CD4-positive, alpha-beta T cell treated with Interleukin-21 for 1 hour (primary cell): Measurements from ENCODE around the gene HOXB13.
A peak's percentile ranks its signal among the peaks of the same experiment; 100 is the strongest.
"Not testable (repeated sequence)": the region's sequence is repeated elsewhere in the genome, so short reads cannot be mapped to it uniquely, and the experiment has no call there.

Source experiments
- DNase-seq: peaks from one replicate; pipeline ENCODE4 v3.0.0-alpha.2; 2020

The HOXB13 gene

DNA sequence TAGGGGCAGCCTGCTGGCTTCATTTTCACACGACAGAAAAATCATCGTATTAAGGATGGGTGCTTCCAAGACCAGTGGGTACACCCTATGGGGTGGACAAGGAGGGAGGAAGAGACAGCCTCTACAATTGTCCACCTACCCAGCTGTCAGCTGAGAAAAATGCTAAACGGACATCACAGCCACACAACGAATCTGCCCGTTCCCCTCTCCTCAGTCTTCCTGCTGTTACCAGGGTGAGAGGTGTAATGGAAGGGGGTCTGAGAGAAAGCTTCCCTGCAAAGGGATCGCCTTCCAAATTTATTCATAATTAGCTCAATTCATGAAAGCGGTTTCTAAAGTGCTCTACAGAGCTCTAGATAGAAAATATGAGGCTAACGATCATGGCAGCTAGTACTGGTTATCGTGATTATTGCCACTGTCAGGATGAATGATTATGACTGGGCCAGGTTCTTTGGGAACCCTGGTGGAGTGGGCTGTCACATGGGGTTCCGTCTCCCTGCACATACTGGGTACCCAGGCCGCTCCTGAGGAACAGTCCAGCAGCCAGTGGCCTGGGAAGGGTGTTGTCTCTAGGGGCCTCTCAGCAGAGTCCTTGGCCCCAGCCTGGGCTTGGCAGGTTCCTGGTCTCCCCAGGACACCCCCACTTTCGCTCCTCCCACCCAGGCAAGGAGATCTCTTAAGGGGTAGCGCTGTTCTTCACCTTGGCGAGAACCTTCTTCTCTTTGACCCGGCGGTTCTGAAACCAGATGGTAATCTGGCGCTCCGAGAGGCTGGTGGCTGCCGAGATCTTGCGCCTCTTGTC is 2.2 kb downstream of the HOXB13 start:
- no peak for DNase-seq

DNA sequence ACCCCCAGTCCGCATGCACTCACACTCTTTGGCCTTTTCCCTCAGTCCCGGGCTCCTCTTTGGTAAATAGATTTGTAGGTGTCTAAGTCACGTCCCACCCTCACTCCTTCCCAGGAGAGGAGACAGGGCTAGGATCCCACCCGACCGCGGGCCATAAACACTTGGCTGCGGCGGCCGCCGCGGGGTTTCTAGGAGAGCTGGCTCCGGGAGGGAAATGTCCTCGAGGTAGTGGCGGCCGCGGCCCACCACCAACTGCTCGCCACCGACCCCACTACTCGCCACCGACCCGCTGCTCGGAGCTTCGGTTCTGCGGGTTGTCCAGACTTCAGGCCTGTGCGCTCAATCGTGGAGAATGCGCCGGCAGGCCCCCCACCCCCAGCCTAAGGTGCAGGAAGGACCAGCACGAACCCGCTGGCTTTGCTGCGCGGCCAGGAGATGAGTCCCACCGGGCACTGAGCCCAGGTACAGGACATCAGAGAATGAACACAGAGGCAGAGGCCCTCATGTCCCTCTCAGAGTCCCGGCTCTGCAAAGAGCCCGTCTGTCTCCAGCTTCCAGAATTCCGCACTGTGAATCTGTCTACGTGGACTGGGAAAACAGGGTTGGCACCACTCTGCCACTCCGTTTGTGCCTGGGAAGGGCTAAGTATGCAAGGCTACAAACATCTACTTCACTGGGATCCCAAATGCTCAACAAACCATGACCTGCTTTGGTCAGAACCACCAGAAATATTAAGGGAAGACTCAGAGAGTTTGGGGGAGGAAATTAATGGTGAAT is 3.1 kb downstream of the HOXB13 start:
- no peak for DNase-seq

DNA sequence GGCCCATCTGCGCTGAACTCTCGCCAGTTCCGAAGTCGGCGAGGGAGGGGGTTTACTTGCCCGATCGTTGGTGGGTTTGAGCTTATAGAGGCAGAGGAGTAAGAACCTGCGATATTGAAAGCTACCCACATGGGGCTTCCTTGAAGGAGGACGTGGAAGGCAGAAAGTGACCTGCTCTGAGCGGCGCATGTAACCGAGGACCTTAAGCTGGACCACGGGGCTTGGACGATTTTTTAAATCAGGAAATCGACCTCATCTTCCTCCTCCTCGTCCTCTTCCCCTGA is 3.6 kb downstream of the HOXB13 start:
- no peak for DNase-seq

DNA sequence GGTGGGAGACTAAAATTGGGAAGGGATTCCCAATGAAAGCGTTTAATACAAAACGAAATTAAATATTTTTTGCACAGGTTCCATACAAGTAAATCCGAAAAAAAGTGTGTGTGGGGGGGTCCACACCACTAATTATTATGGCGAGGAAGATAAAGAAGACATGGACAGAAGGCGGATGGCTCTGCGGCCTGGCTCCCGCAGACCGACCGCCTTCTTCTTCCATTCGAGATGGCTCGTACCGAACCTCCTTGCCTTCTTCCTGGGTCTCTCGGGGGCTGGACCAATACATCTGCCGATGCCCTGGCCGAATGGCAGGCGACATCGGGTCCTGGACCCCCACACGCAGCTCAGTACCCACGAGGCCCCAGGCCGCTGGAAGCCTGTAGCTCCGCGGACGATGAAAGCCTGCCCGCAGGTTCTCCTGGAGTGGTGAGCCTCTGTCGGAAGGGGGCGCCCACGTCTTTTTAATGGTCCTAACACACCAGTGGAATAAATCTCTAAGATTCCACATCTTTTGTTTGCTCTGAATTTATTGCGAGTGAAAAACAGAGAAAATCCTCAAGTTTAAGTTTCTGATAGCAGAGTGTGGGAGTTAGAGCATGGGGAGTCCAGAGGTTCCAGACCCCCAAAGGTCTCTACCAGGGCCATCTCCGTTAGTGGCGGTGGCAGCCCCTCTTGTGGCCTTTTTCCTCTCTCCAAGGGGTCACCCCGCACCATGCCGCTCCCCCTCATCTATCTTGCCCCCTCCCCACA is 4.1 kb downstream of the HOXB13 start:
- peak; percentile 77 for DNase-seq

DNA sequence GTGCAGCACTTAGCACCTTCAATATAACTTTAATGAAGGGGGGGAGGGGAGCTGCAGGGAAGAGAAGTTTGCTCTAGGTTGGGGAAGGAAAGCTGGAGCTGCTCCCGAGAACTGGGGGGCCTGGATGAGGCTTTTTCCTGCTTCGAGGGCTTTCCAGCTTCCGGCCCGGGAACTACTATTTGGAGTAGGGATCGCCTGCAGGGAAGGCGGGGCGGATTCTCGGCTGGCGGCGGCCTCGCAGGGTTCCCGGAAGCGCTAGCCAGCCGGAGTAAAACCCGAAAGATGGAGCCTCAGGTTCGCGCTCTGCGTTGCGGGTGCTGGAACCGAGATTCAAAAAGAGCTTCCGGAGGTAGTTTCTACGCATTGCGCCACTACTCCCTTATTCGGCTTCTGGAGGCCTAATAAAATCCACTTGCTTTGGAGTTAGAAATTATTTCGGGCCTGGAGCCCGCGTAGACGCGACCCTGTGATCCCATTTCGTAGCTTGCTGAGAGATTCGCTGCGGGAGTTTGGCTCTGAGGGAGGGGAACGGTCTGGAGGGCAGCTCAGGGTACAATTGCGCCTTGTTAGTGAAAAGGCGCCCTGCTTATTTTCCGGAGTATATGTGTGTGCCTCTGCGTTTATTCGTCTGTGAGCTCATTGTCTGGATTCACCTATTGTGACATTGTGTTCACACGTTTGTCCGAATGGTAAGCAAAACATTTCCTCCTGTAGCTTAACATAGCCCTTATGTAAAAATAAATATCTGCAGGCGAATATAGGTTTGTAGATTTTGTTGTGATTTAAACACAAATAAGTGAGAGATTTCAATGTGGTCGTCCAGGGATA is 4.9 kb downstream of the HOXB13 start:
- DNase-seq, result no peak

DNA sequence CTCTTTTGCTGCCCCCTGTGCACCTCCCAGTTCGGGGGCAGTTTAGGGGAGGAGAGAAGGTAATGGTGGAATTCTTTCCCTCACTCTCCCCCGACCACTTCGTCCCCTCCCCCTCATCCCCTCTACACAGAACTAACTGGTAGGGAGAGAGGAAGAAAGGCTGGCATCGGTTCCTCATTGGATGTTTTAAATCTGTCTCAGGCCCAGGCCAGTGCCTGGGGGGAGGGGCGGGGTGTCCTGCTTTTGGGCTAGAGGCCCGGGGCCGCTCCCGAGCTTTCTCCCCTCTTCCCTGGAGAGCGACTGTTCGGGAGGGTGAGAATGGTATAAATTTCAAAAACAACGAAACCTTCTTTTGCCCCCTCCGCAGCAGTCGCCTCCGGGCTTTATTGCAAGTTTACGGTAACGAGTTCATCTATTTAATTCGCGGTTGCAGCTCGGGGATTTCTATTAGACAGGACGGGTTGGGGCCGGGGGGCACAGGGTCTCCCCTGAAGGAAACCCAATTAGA is 5.6 kb downstream of the HOXB13 start, which contains the start of gene PRAC2:
Gene PRAC2 (plus strand): TSS at position 271 of the 508 bp plus-strand sequence. CDS start 1,226 bp downstream, outside the sequence.
- DNase-seq, result no peak

DNA sequence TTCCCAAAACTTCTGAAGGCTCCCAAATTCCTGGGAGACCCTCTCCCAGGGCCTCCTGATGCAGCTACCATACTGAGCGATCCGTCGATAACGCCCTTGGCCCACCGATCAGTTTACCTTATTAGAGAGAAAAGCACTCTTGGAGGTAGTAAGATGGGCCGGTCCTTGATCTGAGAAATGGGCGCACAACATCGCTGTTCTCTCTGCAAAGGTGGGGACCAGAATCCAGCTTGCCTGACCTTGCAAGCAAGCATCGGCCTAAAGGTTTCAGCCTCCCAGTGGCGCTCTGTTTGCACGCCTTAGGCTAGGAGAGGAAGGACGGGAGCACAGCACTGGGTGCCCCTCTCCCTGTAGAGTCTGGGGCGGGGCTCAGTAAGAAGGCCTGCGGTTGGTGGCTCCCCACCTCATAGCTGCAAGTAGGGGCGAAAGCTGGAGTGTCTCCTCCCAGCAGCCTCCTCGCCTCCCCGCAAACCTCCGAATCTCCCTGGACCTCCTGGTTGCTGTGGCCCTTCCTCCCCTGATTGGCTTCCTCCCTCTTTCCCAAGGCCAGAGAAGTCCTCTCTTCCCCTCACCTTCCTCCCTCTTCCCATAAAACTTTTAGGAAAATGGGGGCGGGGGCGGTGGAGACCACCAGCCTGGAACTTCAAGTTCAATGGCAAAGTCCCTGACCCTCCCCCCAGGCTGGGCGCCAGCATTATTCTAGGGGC is 6.2 kb downstream of the HOXB13 start, which contains the start of gene PRAC1:
Gene PRAC1 (minus strand): TSS at position 318 of the 707 bp plus-strand sequence. CDS start 126 bp downstream, at position 192.
- no peak for DNase-seq

DNA sequence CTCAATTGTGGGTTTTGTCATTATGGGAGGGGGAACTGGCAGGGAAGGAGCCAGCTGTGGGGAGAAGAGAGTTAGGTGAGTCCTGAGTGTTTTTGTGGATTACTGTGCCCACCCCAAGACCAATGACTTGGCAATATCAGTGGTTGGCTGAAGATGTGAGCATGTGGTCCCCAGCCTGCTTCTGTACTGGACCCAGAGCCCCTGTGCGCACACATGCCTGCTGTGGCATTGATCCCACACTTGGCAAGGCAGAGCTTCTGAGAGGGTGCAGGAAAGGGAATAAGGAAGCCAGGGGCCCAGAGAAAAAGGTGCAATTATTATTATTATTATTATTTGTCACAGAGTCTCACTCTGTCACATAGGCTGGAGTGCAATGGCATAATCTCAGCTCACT is 7.5 kb downstream of the HOXB13 start:
- no peak for DNase-seq

DNA sequence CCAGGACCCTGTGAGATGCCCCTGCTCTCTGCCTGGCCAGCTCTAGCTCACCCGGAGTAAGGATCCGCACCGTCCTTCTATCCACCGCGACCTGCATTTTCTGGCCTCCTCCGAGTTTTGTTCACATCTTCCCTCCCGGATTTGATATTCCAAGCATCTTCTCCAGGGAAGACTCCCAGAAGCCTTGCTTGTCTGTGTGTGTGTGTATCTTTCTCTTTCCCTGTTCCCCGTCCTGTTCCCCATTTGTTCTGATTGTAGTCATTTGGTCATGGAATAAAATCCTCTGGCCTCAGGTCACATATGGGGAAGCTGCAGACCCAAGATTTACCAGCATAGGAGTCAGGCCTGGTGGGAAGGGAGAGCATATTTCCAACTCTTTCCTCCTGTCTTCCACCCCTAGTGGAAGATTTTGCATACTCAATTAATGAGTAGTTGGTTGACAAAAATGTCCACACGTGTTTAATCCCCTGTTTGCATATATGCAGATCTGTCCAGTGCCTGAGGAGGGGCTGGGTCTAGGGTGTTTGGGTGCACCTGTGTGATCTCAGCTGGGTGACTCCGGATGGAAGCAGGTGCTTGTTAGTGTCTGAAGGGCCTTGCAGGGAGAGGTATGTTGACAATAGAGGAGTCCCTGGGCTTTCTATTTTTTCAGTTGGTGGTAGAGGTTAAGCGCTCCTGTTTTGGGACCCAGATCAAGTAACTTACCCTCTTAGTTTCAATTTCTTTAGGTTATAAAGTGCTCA is 8.1 kb downstream of the HOXB13 start:
- no peak for DNase-seq

DNA sequence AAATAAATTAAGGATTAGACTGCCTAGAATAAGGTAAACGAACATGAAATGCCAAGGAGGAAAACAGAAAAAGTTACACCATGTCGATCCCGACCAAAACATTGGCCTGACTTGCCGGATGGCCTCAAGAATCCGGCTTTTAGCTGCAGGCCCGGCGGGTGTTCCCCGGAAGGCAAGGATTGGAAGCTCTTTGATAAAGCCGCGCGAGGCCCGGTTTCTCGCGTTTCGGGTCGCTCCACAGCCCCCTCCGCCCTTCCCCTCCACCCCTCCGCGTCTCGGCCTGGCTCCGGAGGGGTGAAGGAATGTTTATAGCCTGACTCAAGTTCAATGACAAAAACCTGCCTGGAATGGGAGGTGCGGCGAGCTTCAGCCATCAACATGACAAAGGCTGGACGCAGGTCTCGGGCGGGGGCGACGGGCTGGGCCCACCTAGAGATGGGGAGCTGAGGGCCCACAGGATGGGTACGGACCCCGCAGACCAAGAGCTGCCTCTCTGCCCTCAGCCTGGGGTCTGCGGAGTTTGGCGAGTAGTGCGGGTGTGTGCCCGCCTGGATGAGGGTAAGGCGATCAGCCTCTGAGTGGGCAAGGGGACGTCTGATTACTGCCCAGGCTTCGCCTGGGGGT is 8.8 kb downstream of the HOXB13 start:
- no peak for DNase-seq

DNA sequence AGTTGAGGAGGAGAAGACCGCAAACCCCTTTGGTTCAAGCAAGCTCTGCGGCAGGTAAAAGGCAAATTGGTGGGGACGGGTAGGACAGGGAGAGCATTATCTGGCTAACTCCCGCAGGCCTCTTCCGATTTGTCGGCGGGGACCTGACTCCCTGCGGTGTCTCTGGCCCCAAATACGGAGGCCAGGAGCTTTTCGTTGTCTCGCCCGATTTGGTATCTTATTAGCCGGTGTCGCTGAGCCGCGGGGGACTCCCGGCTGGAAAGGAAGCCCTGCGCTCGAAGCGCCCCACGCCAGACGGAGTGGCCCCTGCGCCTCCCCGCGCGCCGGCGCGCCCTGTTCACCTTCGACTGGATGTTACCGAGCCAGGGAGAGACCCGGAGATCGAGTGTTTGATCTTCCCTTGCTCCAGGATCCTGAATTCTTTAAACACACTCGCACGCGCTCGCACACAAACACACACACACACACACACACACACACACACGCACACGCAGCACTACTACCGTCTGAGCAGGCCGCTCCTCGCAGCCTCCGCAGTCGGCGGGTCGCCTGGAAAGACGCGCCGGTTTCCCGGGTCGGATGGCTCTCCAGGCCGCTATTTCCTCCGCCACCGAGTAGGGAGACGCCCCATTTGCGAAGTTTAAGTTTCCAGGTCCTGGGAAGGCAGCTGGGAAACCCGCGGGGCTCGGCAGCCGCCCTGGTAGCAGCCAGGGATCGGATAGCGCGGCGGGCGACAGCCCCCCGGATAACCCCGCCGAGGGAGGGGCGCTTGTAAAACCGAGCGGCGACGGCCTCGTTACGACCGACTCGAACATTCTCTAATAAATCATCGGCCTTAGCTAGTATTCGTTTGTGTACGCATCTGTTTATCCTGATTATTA is 9.5 kb downstream of the HOXB13 start:
- DNase-seq, result no peak

DNA sequence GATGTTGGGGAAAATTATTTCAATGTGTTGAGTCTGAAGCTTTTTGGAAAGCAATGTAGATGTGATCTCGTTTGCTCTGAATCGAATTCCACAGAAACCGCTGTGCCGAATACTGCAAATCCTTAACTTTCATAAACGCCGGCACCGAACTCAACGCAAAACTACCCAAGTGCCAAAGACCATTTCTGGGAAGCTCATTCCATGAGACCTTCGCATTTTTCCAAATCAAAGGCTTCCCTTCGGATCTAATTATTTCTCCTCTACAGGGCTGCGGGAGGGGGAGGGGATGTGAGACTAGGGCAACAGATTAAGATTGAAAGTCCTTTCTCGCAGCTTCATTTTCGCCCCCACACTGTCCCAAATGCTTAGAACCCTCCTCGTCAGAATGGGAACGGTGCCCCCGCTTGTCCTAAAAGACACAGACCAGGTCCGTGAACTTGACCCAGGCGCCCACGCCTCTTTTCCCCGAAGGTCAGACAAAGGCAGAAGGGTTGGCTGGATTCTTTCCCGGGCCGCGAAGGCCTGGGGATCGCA is 10.3 kb downstream of the HOXB13 start:
- DNase-seq, result no peak

DNA sequence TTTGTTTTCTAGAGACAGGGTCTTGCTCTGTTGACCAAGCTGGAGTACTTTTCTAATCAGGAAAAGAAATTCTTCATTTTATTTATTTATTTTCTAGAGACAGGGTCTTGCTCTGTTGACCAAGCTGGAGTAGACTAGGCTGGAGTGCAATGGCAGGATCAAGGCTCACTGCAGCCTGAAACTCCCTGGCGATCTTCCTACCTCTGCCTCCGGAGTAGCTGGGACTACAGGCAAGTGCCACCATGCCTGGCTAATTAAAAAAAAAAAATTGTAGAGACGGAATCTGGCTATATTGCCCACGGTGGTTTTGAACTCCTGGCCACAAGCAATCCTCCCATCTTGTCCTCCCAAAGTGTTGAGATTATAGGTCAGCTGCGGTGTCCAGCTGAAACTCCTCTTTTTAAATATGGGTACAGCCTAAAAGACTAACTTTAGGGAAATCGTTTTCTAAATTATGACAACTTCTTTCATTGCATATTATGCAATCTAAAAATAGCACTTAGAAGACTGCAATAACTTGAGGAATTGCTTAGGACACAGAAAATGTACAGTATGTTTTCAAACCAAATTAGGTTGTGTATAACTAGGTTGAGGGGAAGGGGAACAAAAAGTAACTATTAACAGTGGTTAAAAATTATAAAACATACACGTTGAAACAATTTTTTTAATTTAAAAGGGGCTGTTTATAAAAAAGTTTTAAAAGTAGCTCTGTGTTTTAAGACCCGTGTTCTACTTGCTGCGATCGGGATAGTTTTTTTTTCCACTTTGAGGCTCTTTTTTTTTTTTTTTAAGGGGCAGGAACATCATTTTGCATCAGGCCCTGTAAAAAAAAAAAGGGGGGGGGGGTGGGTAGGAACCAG is 11.0 kb downstream of the HOXB13 start:
- DNase-seq, result no peak

DNA sequence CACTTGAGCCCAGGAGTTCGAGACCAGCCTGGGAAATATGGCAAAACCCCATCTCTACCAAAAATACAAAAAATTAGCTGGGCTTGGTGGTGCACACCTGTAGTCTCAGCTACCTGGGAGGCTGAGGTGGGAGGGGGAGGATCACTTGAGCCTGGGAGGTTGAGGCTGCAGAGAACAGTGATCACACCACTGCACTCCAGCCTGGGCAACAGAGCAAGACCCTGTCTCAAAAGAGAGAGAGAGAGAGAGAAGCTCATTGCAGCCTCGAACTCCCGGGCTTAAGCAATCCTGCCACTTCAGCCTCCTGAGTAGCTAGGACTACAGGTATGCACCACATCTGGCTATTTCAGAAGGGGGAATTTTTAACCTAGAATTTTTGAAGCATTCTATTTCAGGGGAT is 12.0 kb downstream of the HOXB13 start:
- not testable (repeated sequence) for DNase-seq

DNA sequence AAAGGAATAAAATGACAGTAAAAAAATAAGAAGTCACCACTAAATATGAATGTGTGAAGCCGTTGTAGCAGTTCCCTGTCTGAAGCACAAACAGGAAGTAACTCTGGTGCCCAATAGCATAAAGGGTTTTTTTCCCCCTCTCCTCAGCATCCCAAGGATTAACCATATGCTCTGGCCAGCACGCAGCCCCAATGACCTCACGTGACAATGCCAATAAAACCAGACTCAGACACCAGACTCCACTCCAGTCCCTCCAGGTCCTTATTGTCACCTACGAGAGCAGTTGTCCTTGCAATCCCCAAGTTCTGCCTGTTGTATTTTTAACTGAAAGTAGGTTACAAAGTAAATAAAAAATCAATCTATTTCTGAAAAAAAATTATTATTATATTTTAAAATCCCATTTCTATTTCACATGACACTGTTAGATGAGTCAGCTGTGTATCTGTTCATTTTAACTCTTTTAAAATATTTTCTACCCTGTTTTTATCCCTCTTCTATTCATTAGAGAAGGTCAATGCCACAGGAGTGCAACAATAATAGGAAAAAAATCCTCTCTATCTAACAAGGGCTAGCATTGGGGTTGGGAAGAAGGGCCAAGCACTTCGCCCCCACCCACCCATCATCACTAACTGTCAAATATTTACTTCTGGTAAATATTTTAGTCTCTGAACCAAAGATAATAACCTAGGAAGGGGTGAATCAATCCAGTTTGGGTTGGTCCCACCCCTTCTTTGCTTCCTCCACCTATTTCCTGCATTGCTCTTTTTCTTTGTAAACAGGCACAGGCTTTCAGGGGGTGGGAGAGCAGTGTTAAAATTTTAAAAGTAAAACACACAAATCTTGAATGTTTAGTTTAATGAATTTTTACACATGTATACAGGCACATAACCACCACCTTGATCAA is 12.8 kb downstream of the HOXB13 start:
- DNase-seq, result no peak

DNA sequence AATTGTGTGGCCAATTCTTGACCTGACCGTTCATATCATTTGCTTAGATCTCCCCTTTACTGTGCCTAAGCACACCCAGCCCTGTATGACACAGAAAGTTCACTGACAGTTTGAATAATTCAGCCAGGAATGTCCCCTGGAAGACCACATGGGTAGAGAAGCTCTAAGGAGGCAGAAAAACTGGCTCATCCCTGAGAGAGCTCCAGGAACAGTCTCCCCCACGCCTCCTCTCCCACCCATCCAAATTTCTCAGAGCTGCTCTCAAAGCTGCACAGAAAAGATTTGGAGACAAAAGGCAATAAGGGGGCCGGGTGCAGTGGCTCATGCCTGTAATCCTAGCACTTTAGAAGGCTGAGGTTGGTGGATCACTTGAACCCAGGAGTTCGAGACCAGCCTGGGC is 17.4 kb downstream of the HOXB13 start:
- no peak for DNase-seq
